H1 (cell line): ENCODE results near the gene SOX14. TPM values are rescaled to one million over a fixed set of nuclear protein-coding genes. Genes with fewer than 3 reads are reported as not detected.
A peak's percentile ranks its signal among the peaks of the same experiment; 100 is the strongest.

Experiments used
- EZH2 ChIP-seq: fragments of 200-600 bp; sonication (generic); IDR thresholded peaks from 2 replicates; pipeline ENCODE4 v1.7.1; 2012; ENCODE audit warnings: low read depth, mild to moderate bottlenecking, moderate library complexity, low read length, inconsistent platforms; ENCODE audit not compliant: severe bottlenecking
- GABPA ChIP-seq: IDR thresholded peaks from 2 replicates; pipeline ENCODE4 v1.6.1; 2011; ENCODE audit warnings: mild to moderate bottlenecking, low read length, moderate library complexity, borderline replicate concordance; ENCODE audit not compliant: insufficient read depth
- polyA plus RNA-seq, 7 experiments: library from polyadenylated mRNA; depleted of rRNA in 3 of 7; stranded (reverse) in 5 of 7; unstranded in 2 of 7; fragments of >200 nt in 5 of 7; fragments of 200-250 nt in 2 of 7; gene quantifications; 1 replicate in 5 of 7; 2 replicates in 1 of 7; 4 replicates in 1 of 7; pipeline versions ENCODE4 v1.2.1 to v1.2.3, GENCODE V29; 2011 to 2013; ENCODE audit warnings: missing spikeins in 2 of 7, mixed read lengths in 2 of 7
- total RNA-seq: library from RNA; stranded (reverse); fragmentation: NEBNext Ultra II Directional; extraction: Animal tissue kit (Norgen Biotek cat#: 25700); gene quantifications from 2 replicates; pipeline ENCODE4 v1.2.1, GENCODE V29; 2021

SOX14 gene
- total and polyA plus RNA-seq, 2 of the 8 experiments (the other 6 are each of a cell fraction or from before 2014, with no cell fraction given), result 0.03 to 0.50 TPM

GRCh38 chr3:137766041-137766875 lies 2.1 kb downstream of the SOX14 start (continued):
- TF ChIP-seq GABPA, result no peak
- TF ChIP-seq EZH2, result peak; percentile 47
